Adrenal gland (tissue), 5 donors: Measurements from ENCODE around the gene TBCE.

Source experiments
- POLR2A ChIP-seq, 2 donors: fragments of 450-650 bp; IDR thresholded peaks; one replicate each; pipeline ENCODE4 v1.6.1; 2017; ENCODE audit warnings: antibody characterized with exemption in 2 of 2, mild to moderate bottlenecking in 2 of 2, moderate library complexity in 1 of 2
- TF ChIP-seq, protein P1 (sequence below), 6 experiments: fragments of 450-650 bp in 4 of 6; fragments of 200-600 bp in 2 of 6; sonication (generic) in 1 of 6; IDR thresholded peaks; 1 replicate in 5 of 6; 2 replicates in 1 of 6; pipeline versions ENCODE4 v1.5.1 to v1.8.0; 2016 to 2021; ENCODE audit warnings: antibody characterized with exemption in 6 of 6, mild to moderate bottlenecking in 2 of 6, moderate library complexity in 1 of 6
- donor health status: DM: no; HTN: no; CAD: no.

DNA sequence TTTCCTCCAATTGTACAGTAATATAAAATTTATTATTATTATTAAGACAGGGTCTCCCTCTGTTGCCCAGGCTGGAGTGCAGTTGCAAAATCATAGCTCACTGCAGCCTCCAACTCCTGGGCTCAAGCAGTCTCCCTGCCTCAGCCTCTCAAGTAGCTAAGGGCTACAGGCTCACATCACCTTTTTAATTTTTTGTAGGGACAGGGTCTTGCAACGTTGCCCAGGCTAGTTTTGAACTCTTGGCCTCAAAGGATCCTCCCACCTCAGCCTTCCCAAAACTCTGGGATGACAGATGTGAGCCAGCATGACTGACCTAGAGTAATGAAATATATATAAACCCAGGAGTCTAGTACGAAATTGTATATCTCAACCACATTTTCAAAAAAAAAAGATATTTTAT lies 87.9 kb downstream of the TBCE start:
- TF ChIP-seq, protein P1, sequence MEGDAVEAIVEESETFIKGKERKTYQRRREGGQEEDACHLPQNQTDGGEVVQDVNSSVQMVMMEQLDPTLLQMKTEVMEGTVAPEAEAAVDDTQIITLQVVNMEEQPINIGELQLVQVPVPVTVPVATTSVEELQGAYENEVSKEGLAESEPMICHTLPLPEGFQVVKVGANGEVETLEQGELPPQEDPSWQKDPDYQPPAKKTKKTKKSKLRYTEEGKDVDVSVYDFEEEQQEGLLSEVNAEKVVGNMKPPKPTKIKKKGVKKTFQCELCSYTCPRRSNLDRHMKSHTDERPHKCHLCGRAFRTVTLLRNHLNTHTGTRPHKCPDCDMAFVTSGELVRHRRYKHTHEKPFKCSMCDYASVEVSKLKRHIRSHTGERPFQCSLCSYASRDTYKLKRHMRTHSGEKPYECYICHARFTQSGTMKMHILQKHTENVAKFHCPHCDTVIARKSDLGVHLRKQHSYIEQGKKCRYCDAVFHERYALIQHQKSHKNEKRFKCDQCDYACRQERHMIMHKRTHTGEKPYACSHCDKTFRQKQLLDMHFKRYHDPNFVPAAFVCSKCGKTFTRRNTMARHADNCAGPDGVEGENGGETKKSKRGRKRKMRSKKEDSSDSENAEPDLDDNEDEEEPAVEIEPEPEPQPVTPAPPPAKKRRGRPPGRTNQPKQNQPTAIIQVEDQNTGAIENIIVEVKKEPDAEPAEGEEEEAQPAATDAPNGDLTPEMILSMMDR (IDR thresholded peaks at IDR 0.05): no peak
- no peak for TF ChIP-seq POLR2A (IDR thresholded peaks at IDR 0.05)
